IMR-90 (cell line): Measurements from ENCODE around the gene PDZD2. TPM values are rescaled to one million over a fixed set of nuclear protein-coding genes. Genes with fewer than 3 reads are reported as not detected.

Experiments
- ATAC-seq: fragments of 200-7000 bp; cut with Tn5 transposase; 2 replicates; pipeline ENCODE4 v1.9.1; 2020; ENCODE audit warnings: low read depth, mild to moderate bottlenecking, moderate library complexity
- BruUV-seq: library from RNA; stranded (reverse); fragments of 400-500 nt; replicated peaks from 2 replicates; lab custom pipeline; 2021; lab: Mats Ljungman, UMichigan
- CTCF ChIA-PET: fragments of 300-600 bp; formaldehyde crosslinking; extraction: SDS; loops from one replicate; lab custom pipeline; 2021; ENCODE audit warnings: antibody characterized with exemption; lab: Yijun Ruan, JAX
- POLR2A ChIA-PET: fragments of 300-600 bp; sonication (Branson Sonifier 250); formaldehyde crosslinking; loops from one replicate; lab custom pipeline; 2022; ENCODE audit warnings: antibody characterized with exemption; ENCODE audit not compliant: unreplicated experiment; lab: Charles Lee
- DNase-seq: peaks from one replicate; pipeline ENCODE4 v3.0.0; 2013
- H2AFZ ChIP-seq: replicated peaks from 2 replicates; pipeline ENCODE3; 2013; ENCODE audit warnings: low read length, mild to moderate bottlenecking; ENCODE audit not compliant: poor library complexity
- H2AK5ac ChIP-seq: 2 replicates; pipeline ENCODE4 v1.6.1; 2013; ENCODE audit warnings: low read depth, low read length, inconsistent platforms
- H2AK9ac ChIP-seq: replicated peaks from 2 replicates; pipeline ENCODE3; 2013; ENCODE audit warnings: mild to moderate bottlenecking, low read depth, low read length, moderate library complexity; ENCODE audit not compliant: poor library complexity
- H2BK120ac ChIP-seq: 2 replicates; pipeline ENCODE4 v1.6.1; 2013; ENCODE audit warnings: low read depth, low read length, inconsistent platforms
- H2BK15ac ChIP-seq: 3 replicates; pipeline ENCODE4 v1.6.1; 2013; ENCODE audit warnings: low read depth, low read length, inconsistent platforms
- H2BK20ac ChIP-seq: 2 replicates; pipeline ENCODE4 v1.6.1; 2013; ENCODE audit warnings: low read depth, mild to moderate bottlenecking, inconsistent platforms, low read length, moderate library complexity
- H2BK5ac ChIP-seq: 2 replicates; pipeline ENCODE4 v1.6.1; 2013; ENCODE audit warnings: mild to moderate bottlenecking, low read depth, low read length, inconsistent platforms; ENCODE audit not compliant: poor library complexity, severe bottlenecking
- H3K14ac ChIP-seq: replicated peaks from 2 replicates; pipeline ENCODE4 v1.6.1; 2013; ENCODE audit warnings: low read depth, low read length, inconsistent platforms
- H3K18ac ChIP-seq: 2 replicates; pipeline ENCODE4 v1.6.1; 2013; ENCODE audit warnings: low read depth, low read length, control low read depth
- H3K23ac ChIP-seq: 2 replicates; pipeline ENCODE4 v1.6.1; 2013; ENCODE audit warnings: low read depth, low read length, inconsistent platforms
- H3K27ac ChIP-seq: 2 replicates; pipeline ENCODE4 v1.5.1; 2013; ENCODE audit warnings: mild to moderate bottlenecking, control low read depth, low read length; ENCODE audit not compliant: insufficient read depth
- H3K27me3 ChIP-seq: 2 replicates; pipeline ENCODE4 v1.6.1; 2013; ENCODE audit warnings: low read length; ENCODE audit not compliant: control insufficient read depth, insufficient read depth
- H3K36me3 ChIP-seq: 2 replicates; pipeline ENCODE4 v1.6.1; 2013; ENCODE audit warnings: low read length, mixed read lengths; ENCODE audit not compliant: control insufficient read depth, insufficient read depth
- H3K4ac ChIP-seq: 2 replicates; pipeline ENCODE4 v1.6.1; 2013; ENCODE audit warnings: low read depth, low read length, inconsistent platforms
- H3K4me1 ChIP-seq: 2 replicates; pipeline ENCODE4 v1.6.1; 2013; ENCODE audit warnings: low read length, mixed read lengths; ENCODE audit not compliant: control insufficient read depth, insufficient read depth
- H3K4me2 ChIP-seq: 2 replicates; pipeline ENCODE4 v1.6.1; 2013; ENCODE audit warnings: low read depth, mild to moderate bottlenecking, control low read depth, low read length, moderate library complexity
- H3K4me3 ChIP-seq: 2 replicates; pipeline ENCODE4 v1.5.1; 2013; ENCODE audit warnings: low read depth, mild to moderate bottlenecking, control low read depth, low read length, moderate library complexity; ENCODE audit not compliant: insufficient read depth
- H3K56ac ChIP-seq: 2 replicates; pipeline ENCODE4 v1.6.1; 2013; ENCODE audit warnings: low read length, inconsistent platforms; ENCODE audit not compliant: insufficient read depth; ENCODE audit errors: extremely low read depth
- H3K79me1 ChIP-seq, 2 experiments: 2 replicates each; pipeline ENCODE4 v1.6.1; 2013; ENCODE audit warnings: low read length in 2 of 2, inconsistent platforms in 1 of 2, low read depth in 1 of 2
- H3K9ac ChIP-seq: 2 replicates; pipeline ENCODE4 v1.6.1; 2013; ENCODE audit warnings: low read depth, low read length, control low read depth
- H3K9me1 ChIP-seq: 2 replicates; pipeline ENCODE4 v1.6.1; 2013; ENCODE audit warnings: low read length, inconsistent platforms; ENCODE audit not compliant: insufficient read depth
- H3K9me3 ChIP-seq: 2 replicates; pipeline ENCODE4 v1.6.1; 2013; ENCODE audit warnings: low read length; ENCODE audit not compliant: control insufficient read depth, insufficient read depth
- H4K20me1 ChIP-seq: 2 replicates; pipeline ENCODE4 v1.6.1; 2013; ENCODE audit warnings: low read length, inconsistent platforms; ENCODE audit not compliant: insufficient read depth
- H4K5ac ChIP-seq: 2 replicates; pipeline ENCODE4 v1.6.1; 2013; ENCODE audit warnings: mild to moderate bottlenecking, low read depth, low read length, control low read depth
- H4K8ac ChIP-seq, 2 experiments: 2 replicates each; pipeline ENCODE4 v1.6.1; 2013; ENCODE audit warnings: low read depth in 2 of 2, low read length in 2 of 2, control low read depth in 1 of 2, inconsistent platforms in 1 of 2
- H4K91ac ChIP-seq: 2 replicates; pipeline ENCODE4 v1.6.1; 2013; ENCODE audit warnings: low read depth, low read length, inconsistent platforms; ENCODE audit not compliant: insufficient read depth
- BHLHE40 ChIP-seq: fragments of 150-350 bp; IDR thresholded peaks from 2 replicates; pipeline ENCODE4 v1.6.1; 2016; ENCODE audit warnings: mild to moderate bottlenecking, low read depth, low read length
- CEBPB ChIP-seq: IDR thresholded peaks from 2 replicates; pipeline ENCODE4 v1.6.1; 2012; ENCODE audit warnings: low read depth, low read length, improper control_type of control experiment
- CHD1 ChIP-seq: IDR thresholded peaks from 2 replicates; pipeline ENCODE4 v1.6.1; 2012; ENCODE audit warnings: low read depth, low read length, improper control_type of control experiment
- MAFK ChIP-seq: IDR thresholded peaks from 2 replicates; pipeline ENCODE4 v1.6.1; 2012; ENCODE audit warnings: low read depth, low read length, improper control_type of control experiment
- MAZ ChIP-seq: IDR thresholded peaks from 2 replicates; pipeline ENCODE4 v1.6.1; 2012; ENCODE audit warnings: low read depth, mild to moderate bottlenecking, low read length, improper control_type of control experiment, moderate library complexity, borderline replicate concordance
- MXI1 ChIP-seq: IDR thresholded peaks from 2 replicates; pipeline ENCODE4 v1.6.1; 2012; ENCODE audit warnings: low read depth, mild to moderate bottlenecking, low read length, moderate library complexity, borderline replicate concordance
- NFE2L2 ChIP-seq: fragments of 150-350 bp; IDR thresholded peaks from 2 replicates; pipeline ENCODE4 v1.6.1; 2016; ENCODE audit warnings: low read depth, mild to moderate bottlenecking, low read length
- POLR2A ChIP-seq: IDR thresholded peaks from 2 replicates; pipeline ENCODE4 v1.6.1; 2012; ENCODE audit warnings: mild to moderate bottlenecking, low read depth, low read length
- RAD21 ChIP-seq: IDR thresholded peaks from 2 replicates; pipeline ENCODE4 v1.6.1; 2012; ENCODE audit warnings: low read length, improper control_type of control experiment
- RFX5 ChIP-seq: IDR thresholded peaks from 2 replicates; pipeline ENCODE4 v1.8.0; 2012; ENCODE audit warnings: low read depth, mild to moderate bottlenecking, low read length, moderate library complexity
- SMC3 ChIP-seq: fragments of 150-350 bp; IDR thresholded peaks from 2 replicates; pipeline ENCODE4 v1.6.1; 2016; ENCODE audit warnings: low read depth, mild to moderate bottlenecking, antibody characterized with exemption, low read length, moderate library complexity
- WGBS, 2 experiments: methylation state at CpG; one replicate each; pipeline versions ENCODE4 v1.1.5 to v1.1.7; 2013; ENCODE audit warnings: missing lambda C conversion rate in 2 of 2; ENCODE audit not compliant: insufficient read length in 1 of 2; ENCODE audit errors: extremely low coverage in 2 of 2; 5-methylcytosine and 5-hydroxymethylcytosine counted together
- dilution Hi-C: fragments of 300-500 bp; cut with HindIII; formaldehyde crosslinking; loops from one replicate; pipeline ENCODE4 v1.14.3; 2018; ENCODE audit warnings: low sequenced_read_pairs; ENCODE audit not compliant: unreplicated experiment
- in situ Hi-C: fragments of 300-500 bp; cut with MboI; formaldehyde crosslinking; loops from 3 replicates; pipeline ENCODE4 v1.14.3; 2019; ENCODE audit warnings: low sequenced_read_pairs, inconsistent platforms, mixed read lengths
- intact Hi-C: fragments of 100-400 bp; cut with micrococcal nuclease; formaldehyde crosslinking; loops from 2 replicates; pipeline ENCODE4 v1.10.0; 2022
- polyA plus RNA-seq, 3 experiments: library from polyadenylated mRNA; depleted of rRNA; stranded (reverse); fragments of >200 nt; gene quantifications; 2 replicates each; pipeline ENCODE4 v1.2.3, GENCODE V29; 2012; ENCODE audit warnings: low replicate concordance in 1 of 3
- total RNA-seq: library from RNA; depleted of rRNA; stranded (reverse); fragments of >200 nt; gene quantifications from 2 replicates; pipeline ENCODE4 v1.2.3, GENCODE V29; 2012
- TF ChIP-seq, protein P1 (sequence below): fragments of 150-350 bp; IDR thresholded peaks from 2 replicates; pipeline ENCODE4 v1.6.1; 2016; ENCODE audit warnings: low read depth, mild to moderate bottlenecking, low read length, moderate library complexity, borderline replicate concordance
- TF ChIP-seq, protein P2 (sequence below): conservative IDR thresholded peaks from 2 replicates; pipeline ENCODE4 v1.5.1; 2012; ENCODE audit warnings: mild to moderate bottlenecking, low read depth, low read length, improper control_type of control experiment
- TF ChIP-seq, protein P3 (sequence below): fragments of 150-350 bp; IDR thresholded peaks from 2 replicates; pipeline ENCODE4 v1.6.1; 2017; ENCODE audit warnings: mild to moderate bottlenecking, antibody characterized with exemption, low read length, low read depth

Gene PDZD2
- total and polyA plus RNA-seq, 2 of the 4 experiments (the other 2 are of a cell fraction): under 0.01 to 0.02 TPM

DNA sequence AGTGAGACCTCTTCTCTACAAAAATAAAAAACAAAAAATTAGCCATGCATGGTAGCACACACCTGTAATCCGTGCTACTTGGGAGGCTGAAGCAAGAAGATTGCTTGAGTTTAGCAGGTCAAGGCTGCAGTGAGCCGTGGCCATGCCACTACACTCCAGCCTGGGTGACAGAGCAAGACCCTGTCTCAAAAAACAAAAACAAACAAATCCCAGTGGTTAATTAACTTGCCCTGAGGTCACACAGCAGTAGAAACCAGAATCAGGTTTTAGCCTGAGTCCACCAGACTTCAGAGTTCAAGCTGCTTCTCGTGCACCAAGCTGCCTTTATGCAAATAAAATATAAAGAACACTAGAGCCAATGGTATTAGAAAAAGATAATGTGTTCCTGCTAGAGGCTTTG lies 365.5 kb downstream of the PDZD2 start:
- Histone ChIP-seq H3K27me3 (peaks cover 10% of the 10 kb centered on the region), H2AFZ (no peak overlapping the region), H3K56ac (no peak overlapping the region), H3K14ac (no peak overlapping the region), H3K9me3 (no peaks in the 10 kb centered on the region), H4K8ac (no peak overlapping the region), H3K9me1 (no peaks in the 10 kb centered on the region), H3K4ac (no peak overlapping the region), H2AK9ac (no peak overlapping the region), H3K23ac (no peak overlapping the region), H3K18ac (no peak overlapping the region), H3K36me3 (no peaks in the 10 kb centered on the region), H3K9ac (no peak overlapping the region), H3K79me1 (no peaks in the 10 kb centered on the region), H2BK20ac (no peak overlapping the region), H2AK5ac (no peak overlapping the region), H4K91ac (no peak overlapping the region), H4K5ac (no peak overlapping the region), H3K4me1 (no peaks in the 10 kb centered on the region), H3K4me3 (no peak overlapping the region), H2BK15ac (no peak overlapping the region), H3K4me2 (no peak overlapping the region), H2BK5ac (no peak overlapping the region), H4K20me1 (no peaks in the 10 kb centered on the region), H2BK120ac (no peak overlapping the region), H3K27ac (no peak overlapping the region)
- 60% methylated on average over 1 of the region's 3 CpGs; no CpG with 5 or more reads in 1 of the 2 experiments for WGBS, 2 experiments
- ChIA-PET CTCF (no interaction called here), POLR2A (no interaction called here)
- ATAC-seq (no peak), DNase-seq (no peak)
- TF ChIP-seq, protein P1, sequence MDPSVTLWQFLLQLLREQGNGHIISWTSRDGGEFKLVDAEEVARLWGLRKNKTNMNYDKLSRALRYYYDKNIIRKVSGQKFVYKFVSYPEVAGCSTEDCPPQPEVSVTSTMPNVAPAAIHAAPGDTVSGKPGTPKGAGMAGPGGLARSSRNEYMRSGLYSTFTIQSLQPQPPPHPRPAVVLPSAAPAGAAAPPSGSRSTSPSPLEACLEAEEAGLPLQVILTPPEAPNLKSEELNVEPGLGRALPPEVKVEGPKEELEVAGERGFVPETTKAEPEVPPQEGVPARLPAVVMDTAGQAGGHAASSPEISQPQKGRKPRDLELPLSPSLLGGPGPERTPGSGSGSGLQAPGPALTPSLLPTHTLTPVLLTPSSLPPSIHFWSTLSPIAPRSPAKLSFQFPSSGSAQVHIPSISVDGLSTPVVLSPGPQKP: no peak
- TF ChIP-seq MAFK (no peak), RFX5 (no peak), NFE2L2 (no peak), CEBPB (no peak), CHD1 (no peak), RAD21 (no peak), MXI1 (no peak), POLR2A (no peak), BHLHE40 (no peak), SMC3 (no peak), MAZ (no peak)
- TF ChIP-seq, protein P2, sequence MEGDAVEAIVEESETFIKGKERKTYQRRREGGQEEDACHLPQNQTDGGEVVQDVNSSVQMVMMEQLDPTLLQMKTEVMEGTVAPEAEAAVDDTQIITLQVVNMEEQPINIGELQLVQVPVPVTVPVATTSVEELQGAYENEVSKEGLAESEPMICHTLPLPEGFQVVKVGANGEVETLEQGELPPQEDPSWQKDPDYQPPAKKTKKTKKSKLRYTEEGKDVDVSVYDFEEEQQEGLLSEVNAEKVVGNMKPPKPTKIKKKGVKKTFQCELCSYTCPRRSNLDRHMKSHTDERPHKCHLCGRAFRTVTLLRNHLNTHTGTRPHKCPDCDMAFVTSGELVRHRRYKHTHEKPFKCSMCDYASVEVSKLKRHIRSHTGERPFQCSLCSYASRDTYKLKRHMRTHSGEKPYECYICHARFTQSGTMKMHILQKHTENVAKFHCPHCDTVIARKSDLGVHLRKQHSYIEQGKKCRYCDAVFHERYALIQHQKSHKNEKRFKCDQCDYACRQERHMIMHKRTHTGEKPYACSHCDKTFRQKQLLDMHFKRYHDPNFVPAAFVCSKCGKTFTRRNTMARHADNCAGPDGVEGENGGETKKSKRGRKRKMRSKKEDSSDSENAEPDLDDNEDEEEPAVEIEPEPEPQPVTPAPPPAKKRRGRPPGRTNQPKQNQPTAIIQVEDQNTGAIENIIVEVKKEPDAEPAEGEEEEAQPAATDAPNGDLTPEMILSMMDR: no peak
- TF ChIP-seq, protein P3, sequence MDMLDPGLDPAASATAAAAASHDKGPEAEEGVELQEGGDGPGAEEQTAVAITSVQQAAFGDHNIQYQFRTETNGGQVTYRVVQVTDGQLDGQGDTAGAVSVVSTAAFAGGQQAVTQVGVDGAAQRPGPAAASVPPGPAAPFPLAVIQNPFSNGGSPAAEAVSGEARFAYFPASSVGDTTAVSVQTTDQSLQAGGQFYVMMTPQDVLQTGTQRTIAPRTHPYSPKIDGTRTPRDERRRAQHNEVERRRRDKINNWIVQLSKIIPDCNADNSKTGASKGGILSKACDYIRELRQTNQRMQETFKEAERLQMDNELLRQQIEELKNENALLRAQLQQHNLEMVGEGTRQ: no peak
- in situ Hi-C loops (no loop called here), intact Hi-C loops (no loop called here), dilution Hi-C loops (no loop called here)
- no TSS peak for BruUV-seq
